GM23338 (cell line): ENCODE results near the gene MAPK13. TPM values are rescaled to one million over a fixed set of nuclear protein-coding genes. Genes with fewer than 3 reads are reported as not detected.

Experiments used
- ATAC-seq: fragments of 200-7000 bp; cut with Tn5 transposase; 3 replicates; pipeline ENCODE4 v1.9.1; 2020
- DNase-seq: peaks from one replicate; pipeline ENCODE4 v3.0.0-alpha.2; 2015; ENCODE audit warnings: low spot score
- H2AFZ ChIP-seq: fragments of 200-600 bp; sonication (generic); 2 replicates; pipeline ENCODE4 v1.8.0; 2016; ENCODE audit warnings: antibody characterized with exemption, mild to moderate bottlenecking, moderate library complexity
- H3F3A ChIP-seq: fragments of 200-600 bp; sonication (generic); replicated peaks from 2 replicates; pipeline ENCODE4 v1.8.0; 2017; ENCODE audit warnings: antibody characterized with exemption, mixed run types, low read depth
- H3K27ac ChIP-seq: fragments of 200-600 bp; sonication (generic); 2 replicates; pipeline ENCODE4 v1.6.1; 2016; ENCODE audit warnings: low read depth
- H3K27me3 ChIP-seq: fragments of 200-600 bp; sonication (generic); 2 replicates; pipeline ENCODE4 v1.8.0; 2016; ENCODE audit warnings: mild to moderate bottlenecking, mixed run types, moderate library complexity; ENCODE audit not compliant: insufficient read depth
- H3K36me3 ChIP-seq: fragments of 200-600 bp; sonication (generic); 2 replicates; pipeline ENCODE4 v1.8.0; 2016; ENCODE audit warnings: mild to moderate bottlenecking; ENCODE audit not compliant: insufficient read depth
- H3K4me1 ChIP-seq: fragments of 200-600 bp; sonication (generic); 2 replicates; pipeline ENCODE4 v1.8.0; 2016; ENCODE audit warnings: mild to moderate bottlenecking, moderate library complexity; ENCODE audit not compliant: insufficient read depth
- H3K4me2 ChIP-seq: fragments of 200-600 bp; sonication (generic); 2 replicates; pipeline ENCODE4 v1.7.1; 2017; ENCODE audit warnings: mixed run types
- H3K4me3 ChIP-seq: fragments of 200-600 bp; sonication (generic); 2 replicates; pipeline ENCODE4 v1.6.1; 2016; ENCODE audit warnings: mixed run types
- H3K79me2 ChIP-seq: fragments of 200-600 bp; sonication (generic); replicated peaks from 2 replicates; pipeline ENCODE4 v1.8.0; 2017; ENCODE audit warnings: mild to moderate bottlenecking; ENCODE audit not compliant: insufficient read depth
- H3K9me2 ChIP-seq: fragments of 200-600 bp; sonication (generic); 2 replicates; pipeline ENCODE4 v1.8.0; 2017; ENCODE audit not compliant: insufficient read depth
- H4K20me1 ChIP-seq: fragments of 200-600 bp; sonication (generic); replicated peaks from 2 replicates; pipeline ENCODE4 v1.8.0; 2017; ENCODE audit warnings: mild to moderate bottlenecking; ENCODE audit not compliant: insufficient read depth
- H3K27ac Mint-ChIP-seq: 2 replicates; pipeline ENCODE4 v1.8.0; 2020; ENCODE audit warnings: inconsistent platforms, mild to moderate bottlenecking, moderate library complexity, mixed read lengths
- H3K27me3 Mint-ChIP-seq: 3 replicates; pipeline ENCODE4 v1.8.0; 2022; ENCODE audit warnings: low read depth, mild to moderate bottlenecking, moderate library complexity, mixed read lengths, inconsistent platforms; ENCODE audit not compliant: insufficient read depth, poor library complexity
- H3K36me3 Mint-ChIP-seq: 3 replicates; pipeline ENCODE4 v1.8.0; 2021; ENCODE audit warnings: low read depth, mild to moderate bottlenecking, inconsistent platforms, moderate library complexity, mixed read lengths
- H3K4me1 Mint-ChIP-seq: 3 replicates; pipeline ENCODE4 v1.8.0; 2020; ENCODE audit warnings: mild to moderate bottlenecking, inconsistent platforms, mixed read lengths
- H3K4me3 Mint-ChIP-seq: 3 replicates; pipeline ENCODE4 v1.8.0; 2021; ENCODE audit warnings: moderate library complexity, mild to moderate bottlenecking, inconsistent platforms, mixed read lengths
- H3K9me3 Mint-ChIP-seq: 3 replicates; pipeline ENCODE4 v1.8.0; 2020; ENCODE audit warnings: moderate library complexity, mild to moderate bottlenecking, inconsistent platforms, mixed read lengths
- CREB1 ChIP-seq: fragments of 250-450 bp; sonication (Bioruptor Pico); IDR thresholded peaks from 2 replicates; pipeline ENCODE4 v1.5.0; 2020; ENCODE audit warnings: low read depth, mild to moderate bottlenecking, moderate library complexity
- CTCF ChIP-seq, 2 experiments: fragments of 200-600 bp in 1 of 2; sonication (generic) in 1 of 2; conservative IDR thresholded peaks; 2 replicates each; pipeline versions ENCODE4 v1.5.1 to v1.6.1; 2016 to 2017; ENCODE audit warnings: antibody characterized with exemption in 2 of 2, low read depth in 2 of 2, mild to moderate bottlenecking in 2 of 2, moderate library complexity in 1 of 2
- ETS1 ChIP-seq: IDR thresholded peaks from 2 replicates; pipeline ENCODE4 v1.6.1; 2016; ENCODE audit warnings: antibody characterized with exemption
- EZH2 ChIP-seq: fragments of 200-600 bp; sonication (generic); IDR thresholded peaks from one replicate; pipeline ENCODE4 v1.8.0; 2017; ENCODE audit warnings: antibody characterized with exemption, mild to moderate bottlenecking, low read depth; ENCODE audit not compliant: unreplicated experiment
- EZH2phosphoT487 ChIP-seq: fragments of 200-600 bp; sonication (generic); IDR thresholded peaks from one replicate; pipeline ENCODE4 v1.8.1; 2018; ENCODE audit warnings: antibody characterized with exemption; ENCODE audit not compliant: unreplicated experiment
- JUNB ChIP-seq: IDR thresholded peaks from one replicate; pipeline ENCODE4 v1.6.1; 2016; ENCODE audit warnings: antibody characterized with exemption; ENCODE audit not compliant: unreplicated experiment
- NANOG ChIP-seq: IDR thresholded peaks from 2 replicates; pipeline ENCODE4 v1.6.1; 2016; ENCODE audit warnings: antibody characterized with exemption, borderline replicate concordance
- POLR2AphosphoS5 ChIP-seq: IDR thresholded peaks from 2 replicates; pipeline ENCODE4 v1.6.1; 2016; ENCODE audit warnings: antibody characterized with exemption, low read depth
- REST ChIP-seq: IDR thresholded peaks from one replicate; pipeline ENCODE4 v1.6.1; 2018; ENCODE audit warnings: antibody characterized with exemption; ENCODE audit not compliant: unreplicated experiment
- STAT1 ChIP-seq: IDR thresholded peaks from one replicate; pipeline ENCODE4 v1.6.1; 2016; ENCODE audit warnings: antibody characterized with exemption; ENCODE audit not compliant: unreplicated experiment
- ZNF114 ChIP-seq: fragments of 250-450 bp; sonication (Bioruptor Pico); IDR thresholded peaks from 2 replicates; pipeline ENCODE4 v1.5.0; 2020; ENCODE audit warnings: mild to moderate bottlenecking, moderate library complexity
- ZNF331 ChIP-seq: fragments of 250-450 bp; sonication (Bioruptor Pico); IDR thresholded peaks from 2 replicates; pipeline ENCODE4 v1.5.0; 2020; ENCODE audit warnings: low read depth, mild to moderate bottlenecking, moderate library complexity
- ZNF462 ChIP-seq: fragments of 250-450 bp; sonication (Bioruptor Pico); IDR thresholded peaks from 2 replicates; pipeline ENCODE4 v1.5.0; 2020; ENCODE audit warnings: mild to moderate bottlenecking, moderate library complexity
- polyA plus RNA-seq: library from polyadenylated mRNA; unstranded; fragments of >200 nt; fragmentation: Nextera tagmentation; extraction: Ambion mirVana; gene quantifications from 2 replicates; pipeline ENCODE4 v1.2.1, GENCODE V29; 2016
- total RNA-seq: library from RNA; depleted of rRNA; stranded (reverse); fragments of >200 nt; shearing (Covaris generic); gene quantifications from 2 replicates; pipeline ENCODE4 v1.2.3, GENCODE V29; 2014

The MAPK13 gene
- total and polyA plus RNA-seq, 2 experiments from 2014 or later = 6.3 to 12.3 TPM

- no peaks in the 10 kb centered on the region for H3K9me2 ChIP-seq
- no peak overlapping the region for H3K4me3 Mint-ChIP-seq
- TF ChIP-seq ZNF114 (no peak), ETS1 (no peak), STAT1 (no peak), REST (no peak), EZH2phosphoT487 (no peak), POLR2AphosphoS5 (no peak), CTCF (conservative IDR thresholded peaks at IDR 0.05; ENCODE audit: low read depth in 2 of 2) (no peak), EZH2 (no peak), JUNB (no peak), ZNF331 (CRISPR knock-in tag) (no peak), CREB1 (no peak), ZNF462 (no peak), NANOG (no peak)
- H3K27me3 ChIP-seq = no peaks in the 10 kb centered on the region
- DNase-seq = no peak
- H3K27ac Mint-ChIP-seq = no peak overlapping the region
- no peaks in the 10 kb centered on the region for H3K27me3 Mint-ChIP-seq
- H3K27ac ChIP-seq = no peak overlapping the region
- H3K79me2 ChIP-seq = no peaks in the 10 kb centered on the region
- no peaks in the 10 kb centered on the region; the same call in 1 of the 2 replicates for H3K36me3 ChIP-seq
- ATAC-seq = no peak
- no peak overlapping the region for H3K4me3 ChIP-seq
- H3K9me3 Mint-ChIP-seq = peaks cover 13% of the 10 kb centered on the region; the same call in 2 of the 3 replicates
- H3K4me1 ChIP-seq = no peaks in the 10 kb centered on the region
- H3K4me1 Mint-ChIP-seq = 0 out of 3 replicates have a peak, but pooled peaks cover 2% of the 10 kb centered on the region
- H3K36me3 Mint-ChIP-seq = no peaks in the 10 kb centered on the region
- H3F3A ChIP-seq = no peaks in the 10 kb centered on the region
- H4K20me1 ChIP-seq = no peaks in the 10 kb centered on the region
- no peak overlapping the region for H2AFZ ChIP-seq
- H3K4me2 ChIP-seq = no peak overlapping the region
These were observed 29.9 kb downstream of the MAPK13 start for GRCh38 chr6:36160147-36160760.
